SK-N-SH (cell line): ENCODE measurements around the gene PACSIN2. TPM values are rescaled to one million over a fixed set of nuclear protein-coding genes. Genes with fewer than 3 reads are reported as not detected.

Experiments
- CTCF ChIA-PET: fragments of 300-600, 350-600 bp; formaldehyde crosslinking; extraction: SDS; loops from one replicate; lab custom pipeline; 2021; lab: Yijun Ruan, JAX
- POLR2A ChIA-PET: fragments of 350-600 bp; sonication (Branson Sonifier 250); formaldehyde crosslinking; extraction: SDS; loops from one replicate; lab custom pipeline; 2020; ENCODE audit warnings: antibody characterized with exemption, inconsistent platforms; lab: Yijun Ruan, JAX
- DNase-seq: peaks from one replicate; pipeline ENCODE4 v3.0.0; 2012
- H2AFZ ChIP-seq: fragments of 200-600 bp; sonication (generic); 2 replicates; pipeline ENCODE4 v1.8.1; 2016; ENCODE audit warnings: antibody characterized with exemption, mild to moderate bottlenecking, low read depth
- H3F3A ChIP-seq: fragments of 200-600 bp; sonication (generic); replicated peaks from 2 replicates; pipeline ENCODE3; 2016; ENCODE audit warnings: antibody characterized with exemption, mild to moderate bottlenecking; ENCODE audit not compliant: insufficient read depth
- H3K27ac ChIP-seq, 2 experiments: fragments of 200-500 bp in 1 of 2; fragments of 200-600 bp in 1 of 2; sonication (Bioruptor generic) in 1 of 2; sonication (generic), shearing (Covaris generic) in 1 of 2; 2 replicates each; pipeline versions ENCODE4 v1.5.1 to v1.6.1; 2014 to 2016; ENCODE audit warnings: low read depth in 2 of 2, inconsistent platforms in 1 of 2, low read length in 1 of 2, mild to moderate bottlenecking in 1 of 2, mixed read lengths in 1 of 2
- H3K27me3 ChIP-seq: fragments of 200-600 bp; sonication (generic), shearing (Covaris generic); 2 replicates; pipeline ENCODE4 v1.6.1; 2016; ENCODE audit warnings: mixed run types; ENCODE audit not compliant: insufficient read depth
- H3K36me3 ChIP-seq, 2 experiments: fragments of 200-500 bp in 1 of 2; fragments of 200-600 bp in 1 of 2; sonication (Bioruptor generic) in 1 of 2; sonication (generic) in 1 of 2; replicated peaks in 1 of 2; 2 replicates each; pipeline versions ENCODE3 to v1.5.1; 2014 to 2016; ENCODE audit warnings: low read length in 1 of 2, mild to moderate bottlenecking in 1 of 2; ENCODE audit not compliant: insufficient read depth in 2 of 2, control insufficient read depth in 1 of 2
- H3K4me1 ChIP-seq, 2 experiments: fragments of 200-500 bp in 1 of 2; fragments of 200-600 bp in 1 of 2; sonication (Bioruptor generic) in 1 of 2; sonication (generic), shearing (Covaris generic) in 1 of 2; 2 replicates each; pipeline versions ENCODE4 v1.5.1 to v1.6.1; 2014 to 2016; ENCODE audit warnings: low read depth in 1 of 2, low read length in 1 of 2, mixed run types in 1 of 2; ENCODE audit not compliant: insufficient read depth in 2 of 2, control insufficient read depth in 1 of 2
- H3K4me2 ChIP-seq: fragments of 200-600 bp; sonication (generic), shearing (Covaris generic); 2 replicates; pipeline ENCODE4 v1.6.1; 2017; ENCODE audit warnings: mixed run types
- H3K4me3 ChIP-seq, 2 experiments: fragments of 200-500 bp in 1 of 2; fragments of 200-600 bp in 1 of 2; sonication (Bioruptor generic) in 1 of 2; sonication (generic), shearing (Covaris generic) in 1 of 2; 2 replicates each; pipeline versions ENCODE4 v1.5.1 to v1.8.1; 2014 to 2016; ENCODE audit warnings: low read depth in 2 of 2, inconsistent platforms in 1 of 2, low read length in 1 of 2, mild to moderate bottlenecking in 1 of 2, mixed read lengths in 1 of 2, moderate library complexity in 1 of 2
- H3K79me2 ChIP-seq: fragments of 200-600 bp; sonication (generic); 2 replicates; pipeline ENCODE4 v1.8.1; 2017; ENCODE audit warnings: mild to moderate bottlenecking; ENCODE audit not compliant: insufficient read depth
- H3K9ac ChIP-seq: fragments of 200-600 bp; sonication (generic); 2 replicates; pipeline ENCODE4 v1.6.1; 2017; ENCODE audit warnings: mixed run types
- H3K9me2 ChIP-seq: fragments of 200-600 bp; sonication (generic); 2 replicates; pipeline ENCODE4 v1.6.1; 2017; ENCODE audit warnings: mixed run types
- H3K9me3 ChIP-seq: fragments of 200-600 bp; sonication (generic); 2 replicates; pipeline ENCODE4 v1.6.1; 2017; ENCODE audit warnings: mixed run types, mild to moderate bottlenecking, moderate library complexity
- H4K20me1 ChIP-seq: fragments of 200-600 bp; sonication (generic); 2 replicates; pipeline ENCODE4 v1.6.1; 2017; ENCODE audit warnings: mild to moderate bottlenecking, mixed run types; ENCODE audit not compliant: insufficient read depth
- CHD2 ChIP-seq: fragments of 150-350 bp; IDR thresholded peaks from 2 replicates; pipeline ENCODE4 v1.6.1; 2018; ENCODE audit warnings: low read length; ENCODE audit not compliant: partially characterized antibody
- CTCF ChIP-seq: fragments of 200-600 bp; sonication (generic); IDR thresholded peaks from 2 replicates; pipeline ENCODE4 v1.6.1; 2017; ENCODE audit warnings: antibody characterized with exemption, mild to moderate bottlenecking, moderate library complexity
- EP300 ChIP-seq, 2 experiments: IDR thresholded peaks; 2 replicates each; pipeline versions ENCODE4 v1.4.0 to v1.6.1; 2012; ENCODE audit warnings: borderline replicate concordance in 1 of 2, low read depth in 1 of 2, low read length in 1 of 2
- FOSL2 ChIP-seq: IDR thresholded peaks from 2 replicates; pipeline ENCODE4 v1.4.0; 2012; ENCODE audit warnings: low read depth, mild to moderate bottlenecking, moderate library complexity, borderline replicate concordance
- FOXJ3 ChIP-seq: sonication (generic); formaldehyde crosslinking; IDR thresholded peaks from 2 replicates; pipeline ENCODE4 v1.5.1; 2020; ENCODE audit warnings: mild to moderate bottlenecking, missing genetic modification reagents
- GATA2 ChIP-seq: sonication (generic); formaldehyde crosslinking; IDR thresholded peaks from 2 replicates; pipeline ENCODE4 v1.5.0; 2020; ENCODE audit warnings: mild to moderate bottlenecking, missing genetic modification reagents
- JUND ChIP-seq: IDR thresholded peaks from 2 replicates; pipeline ENCODE4 v1.4.0; 2012
- MAX ChIP-seq: IDR thresholded peaks from 2 replicates; pipeline ENCODE4 v1.4.0; 2012; ENCODE audit warnings: low read depth
- NFIC ChIP-seq: IDR thresholded peaks from 2 replicates; pipeline ENCODE4 v1.4.0; 2012; ENCODE audit warnings: borderline replicate concordance
- RAD21 ChIP-seq: IDR thresholded peaks from 2 replicates; pipeline ENCODE4 v1.6.1; 2012; ENCODE audit warnings: mild to moderate bottlenecking, low read length
- RCOR1 ChIP-seq: fragments of 150-350 bp; IDR thresholded peaks from 2 replicates; pipeline ENCODE4 v1.6.1; 2017; ENCODE audit warnings: antibody characterized with exemption, low read length
- SMC3 ChIP-seq: IDR thresholded peaks from 2 replicates; pipeline ENCODE4 v1.6.1; 2012; ENCODE audit warnings: low read depth, low read length, improper control_type of control experiment
- USF1 ChIP-seq: IDR thresholded peaks from 2 replicates; pipeline ENCODE4 v1.4.0; 2012; ENCODE audit warnings: low read depth, borderline replicate concordance
- YY1 ChIP-seq: IDR thresholded peaks from 2 replicates; pipeline ENCODE4 v1.4.0; 2012; ENCODE audit warnings: low read depth, mild to moderate bottlenecking
- WGBS: methylation state at CpG from one replicate; pipeline ENCODE4 v1.1.6; 2017; ENCODE audit warnings: low lambda C conversion rate; 5-methylcytosine and 5-hydroxymethylcytosine counted together
- polyA plus RNA-seq, 3 experiments: library from polyadenylated mRNA; depleted of rRNA; stranded (reverse); fragments of >200 nt; gene quantifications; 2 replicates each; pipeline ENCODE4 v1.2.3, GENCODE V29; 2012

The PACSIN2 gene
- polyA plus RNA-seq, 1 of the 3 experiments (the other 2 are of a cell fraction), result 60.5 TPM

GRCh38 chr22:42893371-42894150 is 121.4 kb downstream of the PACSIN2 start:
- H3K79me2 ChIP-seq, result peaks cover 4% of the 10 kb centered on the region; the same call in 1 of the 2 replicates
- no peaks in the 10 kb centered on the region for H3K4me1 ChIP-seq
- no peak for TF ChIP-seq USF1
- no peak for TF ChIP-seq FOSL2
- no peak for TF ChIP-seq SMC3
- no peak for TF ChIP-seq FOXJ3
- TF ChIP-seq CHD2, result no peak
- no peak for TF ChIP-seq JUND
- no peak for TF ChIP-seq EP300 (IDR thresholded peaks at IDR 0.05; ENCODE audit: borderline replicate concordance in 1 of 2, low read depth in 1 of 2, low read length in 1 of 2)
- no peak for TF ChIP-seq NFIC
- no peak for TF ChIP-seq YY1
- TF ChIP-seq MAX, result no peak
- H3K27ac ChIP-seq, result no peak overlapping the region
- WGBS, result 84% methylated on average over 14 of the region's 25 CpGs
- no peaks in the 10 kb centered on the region for H4K20me1 ChIP-seq
- no peak overlapping the region for H3K4me3 ChIP-seq
- no peaks in the 10 kb centered on the region for H3F3A ChIP-seq
- no peak overlapping the region for H2AFZ ChIP-seq
- no peak overlapping the region for H3K4me2 ChIP-seq
- ChIA-PET POLR2A (no interaction called here), CTCF (interaction anchor here (2.0 kb wide), 1 partner anchor 26 kb away, joined by 10 read pairs; no protein-coding TSS in a partner anchor)
- H3K9me3 ChIP-seq, result no peaks in the 10 kb centered on the region
- H3K36me3 ChIP-seq, result no peaks in the 10 kb centered on the region
- no peak overlapping the region for H3K9ac ChIP-seq
- DNase-seq, result no peak
- H3K27me3 ChIP-seq, result no peaks in the 10 kb centered on the region
- H3K9me2 ChIP-seq, result no peaks in the 10 kb centered on the region

GRCh38 chr22:42892571-42893316 is 122.2 kb downstream of the PACSIN2 start:
- H3K9me2 ChIP-seq, result no peaks in the 10 kb centered on the region
- H4K20me1 ChIP-seq, result no peaks in the 10 kb centered on the region
- POLR2A ChIA-PET, result no interaction called here
- CTCF ChIA-PET, result no interaction called here
- H2AFZ ChIP-seq, result no peak overlapping the region
- H3K27me3 ChIP-seq, result no peaks in the 10 kb centered on the region
- H3K4me3 ChIP-seq, result no peak overlapping the region
- H3K9me3 ChIP-seq, result no peaks in the 10 kb centered on the region
- WGBS, result 100% methylated on average over 1 of the region's 10 CpGs
- no peak overlapping the region for H3K4me2 ChIP-seq
- no peaks in the 10 kb centered on the region for H3F3A ChIP-seq
- H3K36me3 ChIP-seq, result peaks cover 0 to 2% of the 10 kb centered on the region in 2 experiments
- peaks cover 4% of the 10 kb centered on the region; the same call in 1 of the 2 replicates for H3K79me2 ChIP-seq
- DNase-seq, result no peak
- H3K27ac ChIP-seq, result no peak overlapping the region
- no peaks in the 10 kb centered on the region for H3K4me1 ChIP-seq
- no peak overlapping the region for H3K9ac ChIP-seq
- no peak for TF ChIP-seq CHD2
- no peak for TF ChIP-seq RAD21
- TF ChIP-seq YY1, result no peak
- TF ChIP-seq RCOR1, result no peak
- no peak for TF ChIP-seq EP300 (IDR thresholded peaks at IDR 0.05; ENCODE audit: borderline replicate concordance in 1 of 2, low read depth in 1 of 2, low read length in 1 of 2)
- TF ChIP-seq JUND, result no peak
- TF ChIP-seq FOXJ3, result no peak
- TF ChIP-seq GATA2 (CRISPR knock-in tag), result no peak
- no peak for TF ChIP-seq NFIC
- TF ChIP-seq CTCF, result no peak
- TF ChIP-seq, all 33 proteins: peak for 0
